MM.1S (cell line): Measurements from ENCODE around the gene ARPC1B.
"Not testable (repeated sequence)": the region's sequence is repeated elsewhere in the genome, so short reads cannot be mapped to it uniquely, and the experiment has no call there.

ENCODE experiments used
- DNase-seq: peaks from one replicate; pipeline ENCODE4 v3.0.0-alpha.2; 2015
- H2AFZ ChIP-seq: fragments of 300-600 bp; sonication (generic); 2 replicates; pipeline ENCODE4 v1.6.0; 2016; ENCODE audit warnings: antibody characterized with exemption, low read length
- H3F3A ChIP-seq: fragments of 300-600 bp; sonication (generic); 2 replicates; pipeline ENCODE4 v1.6.1; 2016; ENCODE audit warnings: mild to moderate bottlenecking, antibody characterized with exemption, low read length, moderate library complexity, mixed read lengths; ENCODE audit not compliant: insufficient read depth
- H3K27ac ChIP-seq: fragments of 300-600 bp; sonication (generic); 2 replicates; pipeline ENCODE4 v1.5.1; 2016; ENCODE audit warnings: mild to moderate bottlenecking, low read length
- H3K27me3 ChIP-seq: fragments of 300-600 bp; sonication (generic); replicated peaks from 2 replicates; pipeline ENCODE4 v1.6.0; 2016; ENCODE audit warnings: low read length; ENCODE audit not compliant: insufficient read depth
- H3K36me3 ChIP-seq: fragments of 300-600 bp; sonication (generic); replicated peaks from 2 replicates; pipeline ENCODE4 v1.6.1; 2016; ENCODE audit warnings: mild to moderate bottlenecking, low read length, mixed read lengths; ENCODE audit not compliant: insufficient read depth
- H3K4me1 ChIP-seq: fragments of 300-600 bp; sonication (generic); 2 replicates; pipeline ENCODE4 v1.6.1; 2016; ENCODE audit warnings: low read length, mixed read lengths
- H3K4me2 ChIP-seq: fragments of 300-600 bp; sonication (generic); 2 replicates; pipeline ENCODE4 v1.6.0; 2016; ENCODE audit warnings: low read depth, low read length
- H3K4me3 ChIP-seq: fragments of 300-600 bp; sonication (generic); 2 replicates; pipeline ENCODE4 v1.5.1; 2016; ENCODE audit warnings: low read length, mixed read lengths
- H3K79me2 ChIP-seq: fragments of 300-600 bp; sonication (generic); 2 replicates; pipeline ENCODE4 v1.6.1; 2016; ENCODE audit warnings: mixed run types, low read length, mixed read lengths
- H3K9ac ChIP-seq: fragments of 300-600 bp; sonication (generic); 2 replicates; pipeline ENCODE4 v1.6.1; 2016; ENCODE audit warnings: low read length, mixed read lengths
- H3K9me2 ChIP-seq: fragments of 300-600 bp; sonication (generic); replicated peaks from 2 replicates; pipeline ENCODE4 v1.6.1; 2016; ENCODE audit warnings: mild to moderate bottlenecking, low read length, mixed read lengths; ENCODE audit not compliant: insufficient read depth
- H3K9me3 ChIP-seq: fragments of 300-600 bp; sonication (generic); replicated peaks from 2 replicates; pipeline ENCODE4 v1.6.1; 2016; ENCODE audit warnings: mild to moderate bottlenecking, low read length, mixed read lengths; ENCODE audit not compliant: insufficient read depth
- H4K20me1 ChIP-seq: fragments of 300-600 bp; sonication (generic); 2 replicates; pipeline ENCODE4 v1.6.1; 2016; ENCODE audit warnings: mild to moderate bottlenecking, low read length, moderate library complexity, mixed read lengths; ENCODE audit not compliant: insufficient read depth
- EZH2 ChIP-seq: fragments of 300-600 bp; sonication (generic); optimal IDR thresholded peaks from 2 replicates; pipeline ENCODE3; 2017; ENCODE audit warnings: low read depth, mild to moderate bottlenecking, antibody characterized with exemption, low read length, mixed read lengths
- EZH2phosphoT487 ChIP-seq: fragments of 300-600 bp; sonication (generic); IDR thresholded peaks from 2 replicates; pipeline ENCODE4 v1.6.1; 2018; ENCODE audit warnings: antibody characterized with exemption, low read length
- TF ChIP-seq, protein P1 (sequence below): fragments of 300-600 bp; sonication (generic); IDR thresholded peaks from 2 replicates; pipeline ENCODE4 v1.5.1; 2016; ENCODE audit warnings: antibody characterized with exemption, low read length, mixed read lengths

ARPC1B gene

GRCh38 chr7:99428972-99429566 lies 54.5 kb downstream of the ARPC1B start:
- no peaks in the 10 kb centered on the region for H3F3A ChIP-seq
- H3K4me2 ChIP-seq = no peak overlapping the region
- H3K4me1 ChIP-seq = no peaks in the 10 kb centered on the region
- H3K4me3 ChIP-seq = no peak overlapping the region
- H3K36me3 ChIP-seq = no peaks in the 10 kb centered on the region
- no peak overlapping the region for H3K9ac ChIP-seq
- no peak overlapping the region for H3K27ac ChIP-seq
- no peaks in the 10 kb centered on the region for H4K20me1 ChIP-seq
- no peak for DNase-seq
- H3K79me2 ChIP-seq = no peaks in the 10 kb centered on the region
- no peaks in the 10 kb centered on the region for H3K9me3 ChIP-seq
- no peaks in the 10 kb centered on the region for H3K9me2 ChIP-seq
- TF ChIP-seq EZH2 (no peak), EZH2phosphoT487 (no peak)
- TF ChIP-seq, protein P1, sequence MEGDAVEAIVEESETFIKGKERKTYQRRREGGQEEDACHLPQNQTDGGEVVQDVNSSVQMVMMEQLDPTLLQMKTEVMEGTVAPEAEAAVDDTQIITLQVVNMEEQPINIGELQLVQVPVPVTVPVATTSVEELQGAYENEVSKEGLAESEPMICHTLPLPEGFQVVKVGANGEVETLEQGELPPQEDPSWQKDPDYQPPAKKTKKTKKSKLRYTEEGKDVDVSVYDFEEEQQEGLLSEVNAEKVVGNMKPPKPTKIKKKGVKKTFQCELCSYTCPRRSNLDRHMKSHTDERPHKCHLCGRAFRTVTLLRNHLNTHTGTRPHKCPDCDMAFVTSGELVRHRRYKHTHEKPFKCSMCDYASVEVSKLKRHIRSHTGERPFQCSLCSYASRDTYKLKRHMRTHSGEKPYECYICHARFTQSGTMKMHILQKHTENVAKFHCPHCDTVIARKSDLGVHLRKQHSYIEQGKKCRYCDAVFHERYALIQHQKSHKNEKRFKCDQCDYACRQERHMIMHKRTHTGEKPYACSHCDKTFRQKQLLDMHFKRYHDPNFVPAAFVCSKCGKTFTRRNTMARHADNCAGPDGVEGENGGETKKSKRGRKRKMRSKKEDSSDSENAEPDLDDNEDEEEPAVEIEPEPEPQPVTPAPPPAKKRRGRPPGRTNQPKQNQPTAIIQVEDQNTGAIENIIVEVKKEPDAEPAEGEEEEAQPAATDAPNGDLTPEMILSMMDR = no peak
- H2AFZ ChIP-seq = no peak overlapping the region
- H3K27me3 ChIP-seq = no peaks in the 10 kb centered on the region

GRCh38 chr7:99429756-99430155 lies 55.2 kb downstream of the ARPC1B start:
- no peak overlapping the region for H3K27ac ChIP-seq
- DNase-seq = no peak
- H3K27me3 ChIP-seq = no peaks in the 10 kb centered on the region
- no peaks in the 10 kb centered on the region for H3F3A ChIP-seq
- no peaks in the 10 kb centered on the region for H3K4me1 ChIP-seq
- no peaks in the 10 kb centered on the region for H3K9me3 ChIP-seq
- no peak overlapping the region for H3K9ac ChIP-seq
- H3K79me2 ChIP-seq = no peaks in the 10 kb centered on the region
- H3K9me2 ChIP-seq = no peaks in the 10 kb centered on the region
- no peak overlapping the region for H2AFZ ChIP-seq
- H3K36me3 ChIP-seq = no peaks in the 10 kb centered on the region
- H3K4me2 ChIP-seq = no peak overlapping the region
- H3K4me3 ChIP-seq = no peak overlapping the region
- no peaks in the 10 kb centered on the region for H4K20me1 ChIP-seq
- TF ChIP-seq, protein P1 = no peak

DNA sequence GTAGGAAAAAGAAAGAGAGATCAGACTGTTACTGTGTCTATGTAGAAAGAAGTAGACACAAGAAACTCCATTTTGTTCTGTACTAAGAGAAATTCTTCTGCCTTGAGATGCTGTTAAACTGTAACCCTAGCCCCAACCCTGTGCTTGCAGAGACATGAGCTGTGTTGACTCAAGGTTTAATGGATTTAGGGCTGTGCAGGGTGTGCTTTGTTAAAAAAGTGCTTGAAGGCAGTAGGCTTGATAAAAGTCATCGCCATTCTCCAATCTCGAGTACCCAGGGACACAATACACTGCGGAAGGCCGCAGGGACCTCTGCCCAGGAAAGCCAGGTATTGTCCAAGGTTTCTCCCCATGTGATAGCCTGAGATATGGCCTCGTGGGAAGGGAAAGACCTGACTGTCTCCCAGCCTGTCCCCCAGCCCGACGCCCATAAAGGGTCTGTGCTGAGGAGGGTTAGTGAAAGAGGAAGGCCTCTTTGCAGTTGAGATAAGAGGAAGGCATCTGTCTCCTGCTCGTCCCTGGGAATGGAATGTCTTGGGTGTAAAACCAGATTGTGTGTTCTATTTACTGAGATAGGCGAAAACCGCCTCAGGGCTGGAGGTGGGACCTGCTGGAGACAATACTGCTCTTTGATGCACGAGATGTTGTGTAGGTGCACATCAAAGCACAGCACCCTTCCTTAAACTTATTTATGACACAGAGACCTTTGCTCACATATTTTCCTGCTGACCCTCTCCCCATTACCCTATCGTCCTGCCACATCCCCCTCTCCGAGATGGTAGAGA lies 57.4 kb downstream of the ARPC1B start:
- H3K9me2 ChIP-seq, H3K4me2 ChIP-seq, H4K20me1 ChIP-seq, H3K27ac ChIP-seq, H3K27me3 ChIP-seq, H3K36me3 ChIP-seq, DNase-seq, H3K9ac ChIP-seq, H3F3A ChIP-seq, H3K79me2 ChIP-seq, H3K4me3 ChIP-seq, H3K4me1 ChIP-seq, H3K9me3 ChIP-seq, H2AFZ ChIP-seq: not testable (repeated sequence)

- Histone ChIP-seq H3K9me2 (no peaks in the 10 kb centered on the region), H3K4me2 (no peak overlapping the region), H3F3A (peaks cover 6% of the 10 kb centered on the region; the same call in 1 of the 2 replicates), H3K9ac (no peak overlapping the region), H3K27me3 (no peaks in the 10 kb centered on the region), H4K20me1 (no peaks in the 10 kb centered on the region), H3K9me3 (no peaks in the 10 kb centered on the region), H2AFZ (no peak overlapping the region), H3K27ac (no peak overlapping the region), H3K79me2 (peaks cover 17% of the 10 kb centered on the region), H3K4me1 (0 out of 2 replicates have a peak, but pooled peaks cover 4% of the 10 kb centered on the region), H3K36me3 (no peaks in the 10 kb centered on the region), H3K4me3 (no peak overlapping the region)
- TF ChIP-seq EZH2phosphoT487 (no peak), EZH2 (no peak)
- TF ChIP-seq, protein P1 = no peak
- no peak for DNase-seq
These were observed 58.6 kb downstream of the ARPC1B start for GRCh38 chr7:99433158-99433557.
